A204.1 (cell line): ENCODE results near the gene SORD.

Source experiments
- FAIRE-seq: peaks from 2 replicates; lab custom pipeline; 2012; peaks lifted over from hg19 to GRCh38; lab: Jason Lieb, UNC

SORD gene

DNA sequence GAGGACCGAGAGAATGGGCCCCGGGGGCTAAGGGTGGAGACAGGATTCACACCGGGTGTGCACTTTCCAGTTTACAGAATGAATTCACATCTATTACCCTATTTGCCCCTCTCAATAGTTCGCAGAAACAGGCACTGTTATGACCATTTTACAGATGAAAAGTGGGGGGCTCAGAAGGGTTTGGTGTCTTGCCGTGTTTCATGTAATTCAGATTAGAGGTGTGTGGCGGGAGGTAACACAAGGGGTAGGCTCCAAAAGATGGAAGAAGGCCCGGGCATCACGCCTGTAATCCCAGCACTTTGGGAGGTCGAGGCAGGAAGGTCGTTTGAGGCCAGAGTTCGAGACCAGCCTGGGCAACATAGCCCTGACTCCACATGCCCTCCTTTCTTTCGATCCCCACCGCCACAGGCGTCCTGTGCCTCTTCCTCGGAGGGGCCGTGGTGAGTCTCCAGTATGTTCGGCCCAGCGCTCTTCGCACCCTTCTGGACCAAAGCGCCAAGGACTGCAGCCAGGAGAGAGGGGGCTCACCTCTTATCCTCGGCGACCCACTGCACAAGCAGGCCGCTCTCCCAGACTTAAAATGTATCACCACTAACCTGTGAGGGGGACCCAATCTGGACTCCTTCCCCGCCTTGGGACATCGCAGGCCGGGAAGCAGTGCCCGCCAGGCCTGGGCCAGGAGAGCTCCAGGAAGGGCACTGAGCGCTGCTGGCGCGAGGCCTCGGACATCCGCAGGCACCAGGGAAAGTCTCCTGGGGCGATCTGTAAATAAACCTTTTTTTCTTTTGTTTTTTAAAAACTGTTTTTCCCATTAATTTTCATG, 94.5 kb downstream of the SORD start:
- no peak for FAIRE-seq

DNA sequence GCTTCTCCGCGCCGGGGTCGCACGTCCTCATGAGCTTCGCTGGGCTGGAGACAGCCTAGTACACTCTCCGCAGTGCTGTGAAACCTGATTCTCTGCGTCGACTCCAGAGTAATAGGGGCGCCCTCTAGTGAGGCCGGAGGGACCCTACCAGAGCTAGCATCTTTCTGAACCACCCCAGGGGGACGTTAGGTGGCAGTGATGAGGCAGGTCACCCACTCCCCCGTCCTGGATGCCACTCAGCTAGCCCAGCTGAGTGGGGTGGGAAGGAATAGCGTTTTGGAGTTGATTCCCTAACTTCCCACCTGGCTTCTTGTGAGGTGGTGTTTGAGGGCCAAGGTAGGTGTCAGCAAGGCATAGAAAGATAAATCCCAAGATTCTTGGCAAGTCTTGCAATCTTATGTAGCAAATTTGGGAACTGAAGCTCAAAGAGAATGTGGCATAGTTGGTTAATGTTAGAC, 95.2 kb downstream of the SORD start:
- peak; percentile 81 for FAIRE-seq

DNA sequence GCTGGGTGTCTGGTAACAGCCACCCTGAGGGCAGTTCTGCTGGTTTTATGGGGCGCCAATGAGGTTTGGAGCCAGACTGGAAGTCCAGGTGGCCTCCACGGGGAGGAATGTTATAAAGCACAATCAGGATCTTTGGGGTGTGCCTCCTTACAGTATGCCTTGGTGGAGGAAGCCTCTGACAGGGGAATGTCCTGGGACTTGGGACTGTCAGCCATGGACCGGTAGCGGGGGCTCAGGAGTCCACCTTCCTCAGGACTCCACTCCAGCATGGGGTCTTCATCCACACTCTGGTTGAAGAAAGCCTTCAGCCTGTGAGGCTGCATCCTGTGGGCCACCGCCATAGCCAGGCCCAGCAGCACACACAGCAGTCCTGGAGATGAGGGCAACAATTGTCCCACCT, 96.0 kb downstream of the SORD start:
- no peak for FAIRE-seq

- no peak for FAIRE-seq
Measured at GRCh38 chr15:45120081-45120972, 97.3 kb downstream of the SORD start.

DNA sequence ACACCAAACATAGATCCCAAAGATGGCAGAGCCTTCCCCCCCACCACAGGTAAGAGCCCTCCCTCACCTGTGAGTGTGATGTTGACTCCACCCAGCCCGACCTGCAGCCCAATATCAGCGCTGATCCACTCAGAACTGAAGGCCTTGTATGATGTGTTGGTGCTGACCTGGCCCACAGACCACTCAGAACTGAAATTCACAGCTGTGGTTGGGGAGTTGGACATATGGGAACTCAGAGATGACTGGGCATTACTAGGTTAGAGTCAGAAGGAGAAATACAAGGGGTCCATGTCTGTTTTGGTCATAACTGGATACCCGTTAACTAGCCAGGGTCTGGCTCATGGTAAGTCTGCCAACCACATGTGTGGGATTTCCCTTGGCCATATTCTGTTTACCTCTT, 98.0 kb downstream of the SORD start:
- FAIRE-seq = no peak

GRCh38 chr15:45121706-45122417, 98.9 kb downstream of the SORD start:
- FAIRE-seq = no peak

DNA sequence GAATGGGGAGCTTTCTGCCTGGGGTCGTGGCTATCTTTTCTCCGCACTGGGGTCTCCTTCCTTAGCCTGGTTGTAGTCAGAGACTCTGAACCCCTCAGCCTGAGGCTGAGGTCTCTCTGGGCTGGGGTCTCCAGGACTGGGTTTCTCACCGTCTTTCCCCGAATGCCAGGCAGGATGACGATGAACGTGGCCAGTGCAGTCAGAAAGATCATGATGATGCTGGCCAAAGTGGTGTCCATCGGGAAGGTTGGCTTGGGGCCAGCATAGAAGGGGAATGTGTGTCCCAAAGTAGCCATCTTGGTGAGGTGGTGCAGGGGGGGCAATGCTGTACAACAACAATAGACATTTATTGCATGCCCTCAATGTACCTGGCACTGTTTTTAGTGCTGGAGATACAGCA, 99.7 kb downstream of the SORD start:
- no peak for FAIRE-seq

- no peak for FAIRE-seq
Measured at GRCh38 chr15:45123397-45123796, 100.4 kb downstream of the SORD start.

- no peak for FAIRE-seq
Measured at GRCh38 chr15:45126535-45127158, 103.7 kb downstream of the SORD start.
